H1 (cell line): ENCODE results near the gene SIRT5. TPM values are rescaled to one million over a fixed set of nuclear protein-coding genes. Genes with fewer than 3 reads are reported as not detected.

Experiments
- ATF3 ChIP-seq: IDR thresholded peaks from 2 replicates; pipeline ENCODE4 v1.6.1; 2011; ENCODE audit warnings: low read depth, mild to moderate bottlenecking, low read length; ENCODE audit not compliant: insufficient read depth
- CBX8 ChIP-seq: fragments of 300-800, 300-1000 bp; sonication (generic); IDR thresholded peaks from 2 replicates; pipeline ENCODE4 v1.7.1; 2016; ENCODE audit warnings: low read depth, low read length, borderline replicate concordance
- CHD7 ChIP-seq: fragments of 300-600 bp; sonication (generic); IDR thresholded peaks from 2 replicates; pipeline ENCODE4 v1.7.1; 2012; ENCODE audit warnings: low read length, moderate library complexity, mild to moderate bottlenecking, inconsistent platforms; ENCODE audit not compliant: insufficient replicate concordance
- CTCF ChIP-seq, 3 experiments: IDR thresholded peaks; 1 replicate in 2 of 3; 2 replicates in 1 of 3; pipeline versions ENCODE4 v1.5.1 to v1.6.1; 2011; ENCODE audit warnings: low read length in 3 of 3, mild to moderate bottlenecking in 3 of 3, inconsistent platforms in 2 of 3, low read depth in 1 of 3, moderate library complexity in 1 of 3; ENCODE audit not compliant: insufficient read depth in 1 of 3; ENCODE audit errors: control extremely low read depth in 1 of 3
- EGR1 ChIP-seq: IDR thresholded peaks from 2 replicates; pipeline ENCODE4 v1.6.1; 2011; ENCODE audit warnings: low read depth, low read length, borderline replicate concordance
- FOSL1 ChIP-seq: IDR thresholded peaks from 2 replicates; pipeline ENCODE4 v1.6.1; 2011; ENCODE audit warnings: mild to moderate bottlenecking, low read depth, low read length, moderate library complexity; ENCODE audit not compliant: insufficient read depth
- JUND ChIP-seq: IDR thresholded peaks from 2 replicates; pipeline ENCODE4 v1.6.1; 2011; ENCODE audit warnings: mild to moderate bottlenecking, improper control_type of control experiment, low read length
- polyA plus RNA-seq, 7 experiments: library from polyadenylated mRNA; depleted of rRNA in 3 of 7; stranded (reverse) in 5 of 7; unstranded in 2 of 7; fragments of >200 nt in 5 of 7; fragments of 200-250 nt in 2 of 7; gene quantifications; 1 replicate in 5 of 7; 2 replicates in 1 of 7; 4 replicates in 1 of 7; pipeline versions ENCODE4 v1.2.1 to v1.2.3, GENCODE V29; 2011 to 2013; ENCODE audit warnings: missing spikeins in 2 of 7, mixed read lengths in 2 of 7
- total RNA-seq: library from RNA; stranded (reverse); fragmentation: NEBNext Ultra II Directional; extraction: Animal tissue kit (Norgen Biotek cat#: 25700); gene quantifications from 2 replicates; pipeline ENCODE4 v1.2.1, GENCODE V29; 2021

Gene SIRT5
- total and polyA plus RNA-seq, 2 of the 8 experiments (the other 6 are each of a cell fraction or from before 2014, with no cell fraction given) = 7.4 to 14.7 TPM

DNA sequence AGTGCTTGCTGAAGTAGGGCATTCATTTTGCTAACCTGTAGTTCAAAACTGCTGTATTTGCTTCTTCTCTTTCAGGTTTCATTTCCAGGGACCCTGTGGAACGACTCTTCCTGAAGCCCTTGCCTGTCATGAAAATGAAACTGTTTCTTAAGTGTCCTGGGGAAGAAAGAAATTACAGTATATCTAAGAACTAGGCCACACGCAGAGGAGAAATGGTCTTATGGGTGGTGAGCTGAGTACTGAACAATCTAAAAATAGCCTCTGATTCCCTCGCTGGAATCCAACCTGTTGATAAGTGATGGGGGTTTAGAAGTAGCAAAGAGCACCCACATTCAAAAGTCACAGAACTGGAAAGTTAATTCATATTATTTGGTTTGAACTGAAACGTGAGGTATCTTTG lies 37.3 kb downstream of the SIRT5 start (continued):
- no peak for TF ChIP-seq CHD7
- no peak for TF ChIP-seq CTCF (IDR thresholded peaks at IDR 0.05; ENCODE audit: control extremely low read depth in 1 of 3, insufficient read depth in 1 of 3, low read depth in 1 of 3, low read length in 3 of 3)
- TF ChIP-seq ATF3 = no peak
- no peak for TF ChIP-seq JUND
- TF ChIP-seq CBX8 = no peak
- no peak for TF ChIP-seq FOSL1
- TF ChIP-seq EGR1 = no peak
